ENCODE data around the gene SCARB1. TPM values are rescaled to one million over a fixed set of nuclear protein-coding genes. Genes with fewer than 3 reads are reported as not detected.

Gene SCARB1
- total and polyA plus RNA-seq, 5 donors, result 15.7 to 22.9 (median 18.5) TPM

DNA sequence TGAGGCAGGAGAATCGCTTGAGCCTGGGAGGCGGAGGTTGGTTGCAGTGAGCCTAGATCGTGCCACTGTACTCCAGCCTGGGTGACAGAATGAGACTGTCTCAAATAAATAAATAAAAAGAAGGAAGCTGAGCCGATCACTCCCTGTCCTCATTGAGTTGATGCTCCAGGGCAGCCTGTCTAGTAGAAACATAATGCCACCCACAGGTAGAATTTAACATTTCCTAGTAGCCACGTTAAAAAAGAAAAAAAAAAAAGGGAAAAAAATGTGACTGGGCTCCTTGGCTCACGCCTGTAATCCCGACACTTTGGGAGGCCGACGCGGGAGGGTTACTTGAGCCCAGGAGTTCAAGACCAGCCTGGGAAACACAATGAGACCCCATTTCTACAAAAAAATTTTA lies 135.7 kb downstream of the SCARB1 start:
- no peak overlapping the region for H3K27ac ChIP-seq (ENCODE audit: low read length)
- no peak overlapping the region for H3K4me3 ChIP-seq (ENCODE audit: low read length)
- H3K4me1 ChIP-seq (ENCODE audit: control insufficient read depth, insufficient read depth, low read length), result peaks cover 3% of the 10 kb centered on the region
- no peak for ATAC-seq
- DNase-seq, result no peak
- H3K9me3 ChIP-seq (ENCODE audit: control insufficient read depth, low read length), result no peaks in the 10 kb centered on the region
- 72% methylated on average over 10 of the region's 10 CpGs for WGBS
- no peaks in the 10 kb centered on the region for H3K27me3 ChIP-seq (ENCODE audit: control insufficient read depth, insufficient read depth)
- intact Hi-C loops (cut with DNase I), result no loop called here

DNA sequence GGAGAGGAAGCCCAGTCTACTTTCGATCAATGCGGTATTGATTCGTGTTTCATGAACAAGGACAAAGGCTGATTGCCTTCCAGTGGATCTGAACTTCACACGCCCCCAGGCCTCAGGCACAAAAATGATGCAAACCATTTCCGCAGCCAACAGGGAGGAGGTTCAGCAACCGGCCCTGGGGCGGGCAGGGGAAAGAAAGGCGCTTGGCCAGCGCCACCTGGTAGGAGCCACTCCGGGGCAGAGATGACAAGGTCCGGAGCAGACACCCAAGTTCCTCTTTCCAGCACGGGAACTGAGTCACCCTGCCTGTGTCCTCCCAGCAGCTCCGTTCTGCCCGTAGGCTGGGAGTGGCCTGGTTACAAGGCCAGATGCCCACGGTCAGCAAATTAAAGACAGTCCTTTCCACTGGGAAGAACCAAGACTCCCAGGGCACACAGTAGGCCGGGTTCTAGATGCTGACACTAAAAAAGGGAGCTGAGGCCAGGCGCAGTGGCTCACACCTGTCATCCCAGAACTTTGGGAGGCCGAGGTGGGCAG lies 136.3 kb downstream of the SCARB1 start:
- ATAC-seq, result peak; percentile 82 to 84
- Histone ChIP-seq H3K4me1 (ENCODE audit: control insufficient read depth, insufficient read depth, low read length) (no peaks in the 10 kb centered on the region), H3K9me3 (ENCODE audit: control insufficient read depth, low read length) (no peaks in the 10 kb centered on the region), H3K27ac (ENCODE audit: low read length) (peak overlapping the region; percentile 71), H3K27me3 (ENCODE audit: control insufficient read depth, insufficient read depth) (no peaks in the 10 kb centered on the region), H3K4me3 (ENCODE audit: low read length) (no peak overlapping the region)
- intact Hi-C loops (cut with DNase I), result no loop called here
- peak; percentile 85 to 86 (median 85) for DNase-seq
- WGBS, result 50% methylated on average over 18 of the region's 18 CpGs

Other genes starting within 250 kb of the SCARB1 start
- gene UBC, start 50.8 kb upstream of the SCARB1 start, total RNA-seq, result 1,000 to 10,000 TPM; 1,045 to 1,141 (median 1,055) TPM
- 1,140 TPM for gene UBC, start 50.8 kb upstream of the SCARB1 start, polyA plus RNA-seq
- gene DHX37, start 125.3 kb upstream of the SCARB1 start, total RNA-seq, result 1 to 10 TPM; 5.8 to 9.4 (median 7.8) TPM
- gene DHX37, start 125.3 kb upstream of the SCARB1 start, polyA plus RNA-seq, result 3.9 TPM
- gene BRI3BP, start 129.8 kb upstream of the SCARB1 start, total RNA-seq, result 1 to 10 TPM; 3.8 to 6.1 (median 4.0) TPM
- gene BRI3BP, start 129.8 kb upstream of the SCARB1 start, polyA plus RNA-seq, result 1.4 TPM
- gene AACS, start 201.6 kb upstream of the SCARB1 start, total RNA-seq, result 10 to 100 TPM; 11.2 to 12.4 (median 11.7) TPM
- gene AACS, start 201.6 kb upstream of the SCARB1 start, polyA plus RNA-seq, result 11.1 TPM

Measured in right cardiac atrium (tissue), 5 donors.